Erythroblast (primary cell): ENCODE data around the gene DNAJA4.

Experiments
- GATA1 ChIP-seq: IDR thresholded peaks from 2 replicates; pipeline ENCODE4 v1.6.1; 2011; ENCODE audit warnings: low read depth, mild to moderate bottlenecking, control low read depth, low read length, moderate library complexity
- POLR2A ChIP-seq: IDR thresholded peaks from 2 replicates; pipeline ENCODE4 v1.6.1; 2011; ENCODE audit warnings: mild to moderate bottlenecking, low read length

GRCh38 chr15:78234515-78235040 is 29.8 kb upstream of the DNAJA4 start, which contains the start of gene ACSBG1:
- TF ChIP-seq POLR2A, result no peak
- TF ChIP-seq GATA1, result no peak
